Heart left ventricle (tissue), 16 donors: ENCODE results near the gene ZNF569. TPM values are rescaled to one million over a fixed set of nuclear protein-coding genes. Genes with fewer than 3 reads are reported as not detected.
"Not testable (repeated sequence)": the region's sequence is repeated elsewhere in the genome, so short reads cannot be mapped to it uniquely, and the experiment has no call there.

Experiments
- ATAC-seq, 4 donors: fragments of 200-7000 bp; cut with Tn5 transposase; one replicate each; pipeline ENCODE4 v1.9.1; 2020 to 2022; ENCODE audit warnings: moderate library complexity in 4 of 4, mild to moderate bottlenecking in 3 of 4, moderate number of reproducible peaks in 1 of 4
- DNase-seq, 5 donors: peaks; one replicate each; pipeline ENCODE4 v3.0.0-alpha.2; 2020
- H3K27ac ChIP-seq, 12 donors: fragments of 200-600 bp; sonication (generic) in 4 of 12; one replicate each; pipeline versions ENCODE4 v1.5.0 to v1.8.0; 2016 to 2022; ENCODE audit warnings: mild to moderate bottlenecking in 2 of 12
- H3K27me3 ChIP-seq, 9 donors: fragments of 200-600 bp; sonication (generic) in 2 of 9; one replicate each; pipeline versions ENCODE4 v1.5.1 to v1.8.0; 2016 to 2022; ENCODE audit warnings: mild to moderate bottlenecking in 3 of 9
- H3K36me3 ChIP-seq, 9 donors: fragments of 200-600 bp; sonication (generic) in 2 of 9; one replicate each; pipeline versions ENCODE4 v1.5.0 to v1.8.0; 2018 to 2022; ENCODE audit warnings: mild to moderate bottlenecking in 2 of 9
- H3K4me1 ChIP-seq, 12 donors: fragments of 200-600 bp; sonication (generic) in 4 of 12; one replicate each; pipeline versions ENCODE4 v1.5.0 to v1.8.0; 2016 to 2022; ENCODE audit warnings: mild to moderate bottlenecking in 3 of 12
- H3K4me3 ChIP-seq, 12 donors: fragments of 200-600 bp; sonication (generic) in 4 of 12; one replicate each; pipeline versions ENCODE4 v1.5.0 to v1.8.0; 2017 to 2022; ENCODE audit warnings: mild to moderate bottlenecking in 9 of 12, moderate library complexity in 4 of 12
- H3K9me3 ChIP-seq, 12 donors: fragments of 200-600 bp; sonication (generic) in 4 of 12; one replicate each; pipeline versions ENCODE4 v1.5.0 to v1.8.0; 2016 to 2022; ENCODE audit warnings: mild to moderate bottlenecking in 1 of 12
- POLR2A ChIP-seq, 2 donors: fragments of 450-650 bp; IDR thresholded peaks; one replicate each; pipeline ENCODE4 v1.6.1; 2017; ENCODE audit warnings: antibody characterized with exemption in 2 of 2, mild to moderate bottlenecking in 2 of 2, moderate library complexity in 2 of 2
- WGBS, 4 donors: extraction: QIAGEN DNeasy Blood & Tissue Kit in 2 of 4; methylation state at CpG; one replicate each; pipeline versions ENCODE4 v1.1.5 to v1.1.7; 2013 to 2018; 5-methylcytosine and 5-hydroxymethylcytosine counted together
- intact Hi-C, 10 donors: fragments of 100-400 bp; cut with DNase I; formaldehyde crosslinking; loops; one replicate each; pipeline versions ENCODE4 v1.11.1 to v1.14.2; 2022
- polyA plus RNA-seq, 2 donors: library from polyadenylated mRNA; stranded (reverse); fragments of 200-250 nt; gene quantifications; one replicate each; pipeline ENCODE4 v1.2.3, GENCODE V29; 2013
- total RNA-seq, 9 donors: library from RNA; depleted of rRNA in 2 of 9; stranded (reverse); fragments of >200 nt in 2 of 9; fragmentation: NEBNext Ultra II Directional in 3 of 9; extraction: Animal tissue kit (Norgen Biotek cat#: 25700) in 3 of 9; gene quantifications; one replicate each; pipeline versions ENCODE4 v1.1.0 to v1.2.4, GENCODE V29; 2016 to 2023
- TF ChIP-seq, protein P1 (sequence below), 12 donors: fragments of 200-600 bp; sonication (generic) in 4 of 12; IDR thresholded peaks; one replicate each; pipeline versions ENCODE4 v1.5.0 to v1.8.0; 2018 to 2022; ENCODE audit warnings: antibody characterized with exemption in 12 of 12, mild to moderate bottlenecking in 5 of 12
- donor health status: ischemic (EF 13 %, LVEDD 7.1; RV severe dilation, severe dysfunction).
- donor health status: healthy with polysubstance abuse.
- donor health status: DM: no; HTN: yes; CAD: no.
- donor health status: DM: no; HTN: no; CAD: no.
- donor health status: ischemic (EF 25% LVEDD 6.9; RV normal size, moderate dysfunction).
- donor health status: ischemic (EF 25% LVEDD 5.7; RV mildly dilated, moderate dysfunction).
- donor health status: healthy.
- donor health status: DM: yes; HTN: yes; CAD: no.
- donor health status: ischemic (EF 35%, LVEDD 5.7; RV mildly dilated, moderate dysfunction).
- donor health status: nonischemic (EF 11% LVEDD 7.7; RV severe dilation, severe dysfunction).
- donor health status: DM: yes; HTN: yes; CAD: no.
- donor health status: PGD.
- donor health status: ischemic (EF 29% LVEDD 5.4; RV normal size, mild dysfunction).
- donor health status: nonischemic (EF 23%, LVEDD 6.1; RV moderate dilation, normal function).

ZNF569 gene
- total and polyA plus RNA-seq, 11 donors, result 2.6 to 8.0 (median 5.8) TPM

DNA sequence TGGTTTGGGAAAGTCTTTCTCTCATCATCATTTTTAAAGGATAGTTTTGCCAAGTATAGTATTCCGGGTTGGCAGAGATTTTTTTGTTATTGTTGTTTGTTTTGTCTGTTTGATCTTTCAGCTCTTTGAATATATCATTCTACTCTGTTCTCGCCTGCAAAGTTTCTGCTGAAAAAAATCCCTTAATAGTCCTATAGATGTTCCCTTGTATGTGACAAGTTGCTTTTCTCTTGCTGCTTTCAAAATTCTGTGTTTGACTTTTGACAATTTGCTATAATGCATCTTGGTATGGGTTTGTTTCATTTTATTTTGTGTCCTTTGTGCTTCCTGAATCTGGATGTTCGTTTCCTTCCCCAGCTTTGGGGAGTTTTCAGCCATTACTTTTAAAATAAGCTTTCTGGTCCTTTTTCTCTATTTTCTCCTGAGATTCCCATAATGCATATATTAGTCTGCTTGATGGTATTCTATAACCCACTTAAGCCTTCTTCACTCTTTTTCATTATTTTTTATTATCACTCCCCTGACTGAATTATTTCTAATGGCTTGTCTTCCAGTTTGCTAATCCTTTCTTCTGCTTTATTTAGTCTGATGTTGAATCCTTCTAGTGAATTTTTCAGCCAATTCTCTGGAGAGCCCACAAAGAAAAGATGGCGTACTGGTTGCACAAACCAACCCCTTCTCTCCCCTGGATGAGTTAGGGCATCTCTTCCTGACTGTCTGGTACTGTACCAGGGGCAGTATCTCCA, 14.6 kb downstream of the ZNF569 start:
- Histone ChIP-seq H3K4me1 (no peaks in the 10 kb centered on the region), H3K36me3 (peaks cover 0 to 57% (median 13%) of the 10 kb centered on the region in 9 donors), H3K9me3 (peaks cover 0 to 100% (median 91%) of the 10 kb centered on the region in 12 donors), H3K27ac (no peak overlapping the region), H3K4me3 (no peak overlapping the region), H3K27me3 (no peaks in the 10 kb centered on the region)
- TF ChIP-seq, protein P1, sequence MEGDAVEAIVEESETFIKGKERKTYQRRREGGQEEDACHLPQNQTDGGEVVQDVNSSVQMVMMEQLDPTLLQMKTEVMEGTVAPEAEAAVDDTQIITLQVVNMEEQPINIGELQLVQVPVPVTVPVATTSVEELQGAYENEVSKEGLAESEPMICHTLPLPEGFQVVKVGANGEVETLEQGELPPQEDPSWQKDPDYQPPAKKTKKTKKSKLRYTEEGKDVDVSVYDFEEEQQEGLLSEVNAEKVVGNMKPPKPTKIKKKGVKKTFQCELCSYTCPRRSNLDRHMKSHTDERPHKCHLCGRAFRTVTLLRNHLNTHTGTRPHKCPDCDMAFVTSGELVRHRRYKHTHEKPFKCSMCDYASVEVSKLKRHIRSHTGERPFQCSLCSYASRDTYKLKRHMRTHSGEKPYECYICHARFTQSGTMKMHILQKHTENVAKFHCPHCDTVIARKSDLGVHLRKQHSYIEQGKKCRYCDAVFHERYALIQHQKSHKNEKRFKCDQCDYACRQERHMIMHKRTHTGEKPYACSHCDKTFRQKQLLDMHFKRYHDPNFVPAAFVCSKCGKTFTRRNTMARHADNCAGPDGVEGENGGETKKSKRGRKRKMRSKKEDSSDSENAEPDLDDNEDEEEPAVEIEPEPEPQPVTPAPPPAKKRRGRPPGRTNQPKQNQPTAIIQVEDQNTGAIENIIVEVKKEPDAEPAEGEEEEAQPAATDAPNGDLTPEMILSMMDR (IDR thresholded peaks at IDR 0.05), result no peak
- no peak for TF ChIP-seq POLR2A (IDR thresholded peaks at IDR 0.05)
- WGBS, 4 donors, result 98 to 99% (median 98%) methylated on average over 4 of the region's 4 CpGs
- ATAC-seq, result no peak
- intact Hi-C loops, result no loop called here
- DNase-seq, result no peak

DNA sequence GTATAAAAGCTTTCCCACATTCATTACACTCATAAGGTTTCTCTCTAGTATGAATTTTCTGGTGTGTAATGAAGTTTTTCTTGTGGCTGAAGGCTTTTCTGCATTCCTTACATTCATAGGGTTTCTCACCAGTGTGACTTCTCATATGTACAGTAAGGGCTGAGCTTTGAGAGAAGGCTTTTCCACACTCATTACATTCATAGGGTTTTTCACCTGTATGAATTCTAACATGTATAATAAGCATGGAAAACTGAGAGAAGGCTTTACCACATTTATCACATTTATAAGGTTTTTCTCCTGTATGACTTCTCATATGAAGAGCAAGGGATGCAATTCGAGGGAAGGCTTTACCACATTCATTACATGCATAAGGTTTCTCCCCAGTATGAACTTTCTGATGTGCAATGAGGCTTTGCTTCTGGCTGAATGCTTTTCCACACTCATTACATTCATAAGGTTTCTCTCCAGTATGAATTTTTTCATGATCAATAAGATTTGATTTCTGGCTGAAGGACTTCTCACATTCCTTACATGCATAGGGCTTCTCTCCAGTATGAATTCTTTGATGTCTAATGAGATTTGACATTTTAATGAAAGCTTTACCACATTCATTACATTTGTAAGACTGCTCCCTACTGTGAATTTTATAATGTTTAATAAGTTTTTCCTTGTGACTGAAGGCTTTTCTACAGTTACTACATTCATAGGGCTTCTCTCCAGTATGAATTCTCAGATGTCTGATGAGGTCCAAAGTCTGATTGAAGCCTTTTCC, 53.7 kb downstream of the ZNF569 start:
- DNase-seq (no peak), ATAC-seq (no peak)
- H3K27me3 ChIP-seq, result no peaks in the 10 kb centered on the region
- no peak for TF ChIP-seq POLR2A (IDR thresholded peaks at IDR 0.05)
- TF ChIP-seq, protein P1 (IDR thresholded peaks at IDR 0.05), result no peak
- intact Hi-C loops, result loop anchor here in 1 of 10 donors (10.0 kb wide), 1 partner anchor 151 kb away; no protein-coding TSS in a partner anchor
- no peak overlapping the region for H3K27ac ChIP-seq
- H3K9me3 ChIP-seq, result peaks cover 16 to 100% (median 100%) of the 10 kb centered on the region in 12 donors
- peaks cover under 1 to 78% (median 18%) of the 10 kb centered on the region in 9 donors for H3K36me3 ChIP-seq
- H3K4me3 ChIP-seq, result no peak overlapping the region
- 89 to 100% (median 97%) methylated on average over 1 of the region's 1 CpG for WGBS, 4 donors
- no peaks in the 10 kb centered on the region for H3K4me1 ChIP-seq

DNA sequence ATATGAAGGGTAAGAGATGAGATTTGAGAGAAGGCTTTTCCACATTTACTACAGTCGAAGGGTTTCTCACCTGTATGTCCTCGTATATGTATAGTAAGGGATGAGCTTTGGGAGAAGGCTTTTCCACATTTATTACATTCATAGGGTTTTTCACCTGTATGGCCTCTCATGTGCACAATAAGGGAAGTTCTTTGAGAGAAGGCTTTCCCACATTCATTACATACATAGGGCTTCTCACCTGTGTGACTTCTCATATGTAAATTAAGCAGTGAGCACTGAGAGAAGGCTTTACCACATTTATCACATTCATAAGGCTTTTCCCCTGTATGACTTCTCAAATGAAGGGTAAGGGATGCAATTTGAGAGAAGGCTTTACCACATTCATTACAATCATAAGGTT, 54.5 kb downstream of the ZNF569 start:
- no peak for ATAC-seq
- no peaks in the 10 kb centered on the region for H3K27me3 ChIP-seq
- peaks cover 0 to 70% (median 18%) of the 10 kb centered on the region in 9 donors for H3K36me3 ChIP-seq
- 94 to 100% (median 96%) methylated on average over 2 of the region's 2 CpGs for WGBS, 4 donors
- peaks cover 16 to 100% (median 99%) of the 10 kb centered on the region in 12 donors for H3K9me3 ChIP-seq
- intact Hi-C loops, result loop anchor here in 1 of 10 donors (10.0 kb wide), 1 partner anchor 152 kb away; no protein-coding TSS in a partner anchor
- TF ChIP-seq POLR2A (IDR thresholded peaks at IDR 0.05), result no peak
- TF ChIP-seq, protein P1 (IDR thresholded peaks at IDR 0.05), result no peak
- DNase-seq, result no peak
- H3K4me3 ChIP-seq, result no peak overlapping the region
- no peak overlapping the region for H3K27ac ChIP-seq
- H3K4me1 ChIP-seq, result no peaks in the 10 kb centered on the region

DNA sequence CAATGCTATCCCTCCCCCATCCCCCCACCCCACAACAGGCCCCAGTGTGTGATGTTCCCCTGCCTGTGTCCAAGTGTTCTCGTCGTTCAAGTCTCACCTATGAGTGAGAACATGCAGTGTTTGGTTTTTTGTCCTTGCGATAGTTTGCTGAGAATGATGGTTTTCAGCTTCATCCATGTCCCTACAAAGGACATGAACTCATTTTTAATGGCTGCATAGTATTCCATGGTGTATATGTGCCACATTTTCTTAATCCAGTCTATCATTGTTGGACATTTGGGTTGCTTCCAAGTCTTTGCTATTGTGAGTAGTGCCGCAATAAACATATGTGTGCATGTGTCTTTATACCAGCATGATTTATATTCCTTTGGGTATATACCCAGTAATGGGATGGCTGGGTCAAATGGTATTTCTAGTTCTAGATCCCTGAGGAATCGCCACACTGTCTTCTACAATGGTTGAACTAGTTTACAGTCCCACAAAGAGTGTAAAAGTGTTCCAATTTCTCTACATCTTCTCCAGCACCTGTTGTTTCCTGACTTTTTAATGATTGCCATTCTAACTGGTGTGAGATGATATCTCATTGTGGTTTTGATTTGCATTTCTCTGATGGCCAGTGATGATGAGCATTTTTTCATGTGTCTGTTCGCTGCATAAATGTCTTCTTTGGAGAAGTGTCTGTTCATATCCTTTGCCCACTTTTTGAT, 61.0 kb downstream of the ZNF569 start:
- not testable (repeated sequence) for DNase-seq, H3K27ac ChIP-seq, H3K4me3 ChIP-seq, ATAC-seq, H3K27me3 ChIP-seq, H3K36me3 ChIP-seq, H3K4me1 ChIP-seq
- intact Hi-C loops, result loop anchor here in 1 of 10 donors (10.0 kb wide), 1 partner anchor 761 kb away; no protein-coding TSS in a partner anchor
- WGBS, 4 donors, result 87 to 89% (median 88%) methylated on average over 6 of the region's 6 CpGs
- peaks cover 0 to 100% (median 89%) of the 10 kb centered on the region in 12 donors for H3K9me3 ChIP-seq
